ENCODE measurements around the gene CBLB.
"Not testable (repeated sequence)": the region's sequence is repeated elsewhere in the genome, so short reads cannot be mapped to it uniquely, and the experiment has no call there.

The CBLB gene

DNA sequence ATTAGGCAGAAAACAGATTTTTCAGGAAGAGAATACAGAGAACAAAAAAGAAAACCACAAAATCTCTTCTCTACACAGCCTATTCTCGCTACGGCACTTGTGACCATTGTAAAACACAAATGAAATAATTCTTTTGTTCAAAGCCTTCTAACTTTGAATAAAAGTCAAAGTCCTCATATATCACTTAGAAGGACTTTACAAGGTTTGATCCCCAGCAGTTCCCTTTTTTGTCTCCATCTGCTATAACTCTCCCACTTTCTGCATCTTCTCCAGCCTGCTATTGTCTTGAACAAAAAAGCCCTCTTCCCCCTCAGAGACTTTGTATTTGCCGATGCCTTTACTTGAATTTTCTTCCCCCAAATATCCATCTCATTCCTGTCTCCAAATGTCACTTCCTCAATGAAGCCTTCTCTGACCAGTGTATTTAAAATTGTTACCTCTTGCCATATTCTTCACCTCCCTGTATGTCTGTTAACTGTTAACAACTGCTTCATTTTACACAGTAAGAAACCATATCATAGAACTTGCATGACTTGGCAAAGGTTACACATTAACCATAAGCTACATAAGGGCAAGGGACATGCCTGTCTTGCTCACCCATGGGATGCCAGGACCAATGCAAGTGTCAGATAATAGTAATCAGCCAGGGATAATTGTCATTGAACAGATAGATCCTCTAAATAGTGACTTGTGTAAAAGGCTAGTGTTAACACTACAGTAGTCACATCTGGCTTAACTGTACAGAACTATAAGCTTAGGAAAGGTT is 122.4 kb downstream of the CBLB start:
- no peak for DNase-seq

DNA sequence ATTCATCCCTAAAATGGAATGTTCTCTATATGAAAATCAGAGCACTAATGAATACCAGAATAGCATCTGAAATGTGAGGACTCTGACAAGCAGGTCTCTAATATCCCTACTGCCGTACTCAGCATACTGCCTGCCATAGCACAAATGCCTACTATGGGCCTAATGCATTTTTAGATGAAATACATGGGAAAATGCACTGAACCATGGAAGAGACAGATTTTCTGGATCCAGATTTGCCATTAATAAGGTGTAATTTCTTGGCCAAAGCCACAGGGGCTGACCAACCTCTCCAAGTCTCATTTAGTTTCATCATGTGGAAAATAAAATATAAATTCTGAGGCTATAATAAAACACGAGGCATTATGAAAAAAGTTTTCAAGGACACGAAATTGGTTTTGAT is 123.8 kb downstream of the CBLB start:
- no peak for DNase-seq

DNA sequence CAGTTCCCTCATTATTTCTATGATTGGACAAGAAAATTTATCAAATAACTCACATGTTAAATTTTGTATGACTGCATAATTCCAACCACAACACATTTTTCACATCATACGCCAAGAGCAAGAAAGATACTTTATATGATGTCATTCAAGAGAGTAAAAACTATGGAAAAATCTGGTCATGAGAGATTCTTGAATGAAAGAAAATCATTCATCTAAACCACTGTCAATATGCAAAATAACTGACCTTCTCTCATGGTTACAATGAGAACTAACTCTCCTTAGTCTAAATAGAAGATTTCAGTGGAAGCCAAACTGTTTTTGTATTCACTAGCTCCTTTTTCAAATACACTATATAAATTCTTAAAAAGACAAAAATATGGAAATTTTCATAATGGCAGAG is 124.6 kb downstream of the CBLB start:
- no peak for DNase-seq

DNA sequence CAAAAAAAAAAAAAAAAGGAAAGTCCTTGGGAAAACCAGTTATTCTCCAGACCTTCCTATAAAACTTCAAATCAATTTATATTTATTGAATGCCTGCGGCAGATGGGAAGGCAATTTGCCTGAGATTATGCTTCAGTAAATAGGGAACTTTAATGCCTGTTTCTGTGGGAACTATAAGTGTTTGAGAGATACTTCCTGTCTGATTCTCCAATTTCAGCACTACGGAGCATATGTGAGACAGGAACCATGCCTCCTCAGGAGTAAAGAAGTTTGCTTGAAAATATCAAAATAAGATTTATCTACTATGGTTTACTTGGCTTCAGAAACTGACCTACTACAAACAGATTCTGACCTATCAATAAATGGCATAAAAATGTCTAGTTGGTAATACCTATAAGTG is 135.5 kb downstream of the CBLB start:
- no peak for DNase-seq

DNA sequence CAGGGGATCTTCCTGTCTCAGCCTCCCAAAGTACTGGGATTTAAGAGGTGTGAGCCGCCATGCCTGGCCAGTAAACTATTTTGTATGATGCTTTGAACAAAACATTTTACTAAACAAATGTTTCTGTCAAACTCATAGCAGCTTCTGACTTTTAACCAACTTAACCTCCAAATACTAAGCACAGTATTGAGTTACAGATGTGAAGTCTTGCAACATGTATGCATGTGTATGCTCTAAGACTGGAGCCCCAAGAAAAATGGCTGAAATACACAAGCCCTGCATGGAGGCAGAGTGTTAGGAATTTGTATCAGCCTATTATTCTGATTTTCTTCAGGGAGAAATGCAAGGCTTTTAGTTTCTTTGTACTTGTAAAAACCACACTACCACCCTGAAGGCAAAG is 137.1 kb downstream of the CBLB start:
- DNase-seq = no peak

DNA sequence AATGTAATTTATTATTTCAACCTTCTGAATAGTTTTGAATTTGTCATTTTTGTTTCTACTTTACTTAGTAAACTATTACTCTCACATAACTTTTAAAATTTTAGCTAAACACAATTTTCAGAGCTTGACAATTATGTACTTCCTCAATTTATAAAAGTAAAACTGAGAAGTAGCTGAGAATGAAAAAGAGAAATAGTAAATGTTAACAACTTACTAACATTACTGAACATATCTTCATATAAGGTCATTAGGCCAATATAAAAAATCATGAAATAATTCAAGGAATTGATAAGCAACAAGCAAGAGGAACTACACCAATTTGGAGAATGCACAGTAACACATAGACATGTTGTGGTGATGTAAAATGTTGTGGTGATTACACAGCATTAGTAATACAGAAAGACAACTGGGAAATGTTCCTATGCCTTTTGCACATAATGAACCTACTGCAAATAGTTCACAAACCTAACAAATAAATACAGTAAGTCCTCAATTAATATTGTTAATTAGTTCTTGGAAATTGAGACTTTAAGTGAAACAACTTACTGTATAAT is 137.9 kb downstream of the CBLB start:
- DNase-seq = no peak

DNA sequence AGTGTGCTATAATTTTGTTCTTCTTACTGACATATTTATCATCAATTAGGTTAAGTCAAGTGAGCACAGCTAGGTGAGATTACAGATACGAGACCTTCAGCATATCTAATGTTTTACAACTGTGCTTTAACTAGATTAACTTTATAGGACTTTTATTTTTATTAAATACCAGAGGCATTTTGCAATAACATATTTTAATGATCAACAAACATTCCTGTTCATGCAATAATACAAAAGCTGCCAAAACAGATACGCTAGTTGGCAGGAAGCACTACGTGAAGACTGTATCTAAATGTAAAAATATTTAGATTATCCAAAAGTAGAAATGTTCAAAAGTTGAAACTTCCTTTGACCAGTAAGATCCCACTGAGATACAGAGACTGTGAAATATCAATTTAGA is 139.1 kb downstream of the CBLB start:
- no peak for DNase-seq

DNA sequence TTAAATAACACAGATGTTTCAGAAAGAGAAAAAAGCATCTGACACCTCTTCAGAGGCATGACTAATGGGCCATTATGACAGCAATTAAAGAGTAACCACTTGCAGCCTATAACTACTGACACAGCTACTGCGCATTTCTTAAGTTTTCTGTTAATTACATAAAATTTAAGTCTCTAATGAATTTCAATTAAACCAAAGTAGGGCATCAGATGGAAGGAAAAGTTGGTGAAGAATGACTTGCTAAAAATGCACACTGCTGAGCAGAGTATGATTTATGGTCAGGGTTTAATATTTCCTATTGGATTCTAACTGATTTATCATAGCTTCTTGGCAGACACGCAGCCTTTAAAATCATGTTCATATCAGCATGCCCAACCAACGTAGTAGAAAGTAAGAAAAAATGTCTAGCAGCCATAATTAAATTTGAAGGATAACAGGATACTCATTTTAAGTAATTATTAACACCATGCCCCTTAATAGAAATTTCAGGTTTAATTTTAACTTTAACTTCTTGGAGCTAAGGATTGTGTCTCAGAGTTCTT is 140.0 kb downstream of the CBLB start:
- no peak for DNase-seq

DNA sequence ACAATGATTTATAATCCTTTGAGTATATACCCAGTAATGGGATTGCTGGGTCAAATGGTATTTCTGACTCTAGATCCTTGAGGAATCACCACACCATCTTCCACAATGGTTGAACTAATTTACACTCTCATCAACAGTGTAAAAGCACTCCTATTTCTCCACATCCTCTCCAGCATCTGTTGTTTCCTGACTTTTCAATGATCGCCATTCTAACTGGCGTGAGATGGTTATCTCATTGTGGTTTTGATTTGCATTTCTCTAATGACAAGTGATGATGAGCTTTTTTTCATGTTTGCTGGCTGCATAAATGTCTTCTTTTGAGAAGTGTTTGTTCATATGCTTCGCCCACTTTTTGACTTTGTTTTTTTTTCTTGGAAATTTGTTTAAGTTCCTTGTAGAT is 141.8 kb downstream of the CBLB start:
- not testable (repeated sequence) for DNase-seq

DNA sequence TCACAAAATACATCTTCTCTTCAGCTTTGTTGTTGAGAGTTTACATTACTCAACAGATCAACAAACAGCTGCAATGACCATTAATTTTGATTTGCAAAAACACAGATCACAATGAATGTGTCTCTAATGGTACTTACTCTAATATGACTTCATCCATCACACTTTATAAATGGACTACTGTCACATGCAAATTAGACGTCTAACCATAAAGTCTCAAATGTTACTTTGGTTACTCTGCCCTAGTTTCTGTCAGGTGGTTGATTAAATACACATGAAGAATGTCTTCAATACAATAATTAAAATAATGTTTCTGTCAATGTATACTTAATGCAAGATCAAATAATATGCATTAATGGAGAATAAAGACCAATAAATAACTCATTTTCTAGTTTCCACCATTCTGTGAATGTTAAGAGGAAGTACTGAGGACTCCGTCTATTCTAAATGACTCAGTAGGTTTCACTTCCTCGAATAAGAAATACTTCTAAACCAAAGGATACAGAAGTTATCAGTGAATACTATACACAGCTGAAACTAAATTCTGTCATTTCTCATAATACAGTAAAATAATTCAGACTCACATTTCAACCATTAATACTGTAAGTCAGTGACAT is 145.8 kb downstream of the CBLB start:
- DNase-seq = no peak

DNA sequence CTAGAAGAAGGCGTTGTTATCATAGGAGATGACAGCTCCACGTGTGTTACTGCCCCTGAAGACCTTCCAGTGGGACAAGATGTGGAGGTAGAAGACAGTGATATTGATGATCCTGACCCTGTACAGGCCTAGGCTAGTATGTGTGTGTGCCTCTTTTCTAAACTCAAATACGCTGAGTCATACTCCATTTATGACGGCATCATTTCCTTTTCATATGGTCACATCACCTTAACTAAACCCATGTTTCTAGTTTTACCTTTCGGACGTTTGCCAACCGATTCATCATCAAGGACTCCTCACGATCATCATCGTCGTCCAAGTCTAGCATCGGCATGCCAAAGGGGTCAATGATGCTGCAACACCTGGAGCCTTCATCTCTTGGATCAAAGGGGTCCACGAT is 149.0 kb downstream of the CBLB start:
- DNase-seq = no peak

DNA sequence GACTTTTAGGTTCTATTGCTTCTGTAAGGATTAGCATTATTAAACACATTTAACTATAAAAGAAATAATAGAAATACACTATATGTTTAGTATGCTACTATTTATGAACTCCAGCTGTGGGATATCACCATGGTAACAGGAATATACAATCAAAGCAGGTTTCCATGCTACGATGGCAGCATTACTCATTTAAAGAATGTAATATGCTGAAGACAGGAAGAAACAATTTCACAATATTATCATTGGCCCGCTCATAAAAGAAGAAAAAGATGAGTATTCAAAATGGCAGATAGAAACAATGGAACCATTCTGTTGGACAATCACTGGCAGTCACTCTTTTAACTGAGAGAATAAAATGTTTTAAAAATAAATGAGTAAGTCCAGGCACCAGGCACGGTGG is 153.4 kb downstream of the CBLB start:
- DNase-seq = no peak

DNA sequence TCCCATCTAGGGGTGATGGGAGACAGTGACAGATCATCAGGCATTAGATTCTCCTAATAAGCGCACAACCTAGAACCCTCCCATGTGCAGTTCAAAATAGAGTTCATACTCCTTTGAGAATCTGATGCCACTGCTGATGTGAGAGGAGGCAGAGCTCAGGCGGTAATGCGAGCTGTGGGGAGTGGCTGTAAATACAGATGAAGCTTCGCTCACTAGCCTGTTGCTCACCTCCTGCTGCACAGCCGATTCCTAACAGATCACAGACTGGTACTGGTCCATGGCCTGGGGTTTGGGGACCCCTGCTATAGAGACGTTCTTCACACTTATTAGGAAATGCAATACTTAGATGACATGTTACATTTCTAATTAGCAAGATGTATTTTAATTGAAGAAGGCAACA is 154.4 kb downstream of the CBLB start:
- DNase-seq = no peak

DNA sequence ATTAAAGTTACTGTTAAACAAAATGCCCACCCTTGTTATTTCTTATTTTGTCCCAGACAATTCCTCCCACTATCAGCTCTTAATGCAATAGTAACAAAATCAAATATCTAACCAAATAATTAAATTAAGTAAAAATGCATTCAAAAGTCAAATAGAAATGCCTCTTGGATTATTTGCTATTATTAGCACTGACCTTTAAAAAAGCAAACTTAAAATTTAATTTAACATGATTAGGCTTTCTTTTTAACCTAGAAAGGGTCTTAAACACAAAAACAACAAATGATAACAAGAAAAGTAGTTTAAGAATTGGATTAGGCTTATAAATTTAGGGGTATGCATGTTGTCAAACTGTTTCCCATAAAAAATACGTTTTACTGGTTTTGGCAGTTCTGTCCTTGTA is 159.8 kb downstream of the CBLB start:
- DNase-seq = no peak

DNA sequence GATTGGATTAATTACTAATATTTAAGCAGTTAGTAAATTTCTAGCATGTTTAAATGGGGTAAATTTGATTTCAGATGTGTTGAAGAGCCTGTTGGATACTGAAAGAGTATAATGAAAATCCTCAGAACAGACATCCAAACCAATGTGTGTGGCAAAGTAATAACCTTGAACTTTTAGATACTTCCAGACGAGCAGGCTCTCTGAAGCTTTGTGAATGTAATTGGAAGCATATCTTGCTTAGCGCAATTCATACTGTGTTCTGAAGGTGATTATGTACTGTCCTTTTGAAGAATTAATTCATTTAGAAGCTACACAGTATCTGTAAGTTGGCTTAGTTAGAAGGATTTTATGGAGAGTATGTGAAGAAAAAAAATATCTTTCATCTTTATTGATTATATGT is 161.8 kb downstream of the CBLB start:
- DNase-seq = no peak

DNA sequence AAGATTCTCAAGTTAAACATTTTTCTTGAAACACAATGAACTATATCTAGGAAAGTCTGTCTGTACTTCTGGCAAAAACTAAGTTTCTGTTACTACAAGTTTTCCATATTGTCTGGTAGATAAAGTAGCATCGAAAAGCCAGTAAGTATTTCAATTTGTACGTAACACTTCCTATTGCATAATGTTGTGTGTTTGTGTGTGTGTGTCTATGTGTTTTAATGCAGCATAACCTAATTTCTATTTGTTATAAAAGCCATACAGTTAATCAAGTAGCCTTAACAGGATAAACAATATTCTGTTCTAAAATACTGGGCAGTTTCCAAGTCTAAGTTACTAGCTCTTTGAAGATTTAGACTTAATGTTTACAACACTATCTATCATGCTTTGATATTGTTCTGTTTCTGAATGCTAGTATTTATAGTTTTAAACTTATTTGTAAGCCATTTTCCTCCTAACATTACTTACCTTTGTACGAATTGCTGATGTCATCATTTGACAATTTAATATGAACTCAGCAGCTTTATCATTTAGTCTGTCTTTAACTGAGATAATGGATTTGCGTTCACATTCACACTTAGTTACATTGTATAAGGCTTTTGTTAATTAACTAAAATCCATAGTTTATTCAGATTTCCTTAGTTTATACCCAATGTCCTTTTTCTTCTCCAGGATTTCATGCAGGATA is 163.9 kb downstream of the CBLB start:
- DNase-seq = no peak

DNA sequence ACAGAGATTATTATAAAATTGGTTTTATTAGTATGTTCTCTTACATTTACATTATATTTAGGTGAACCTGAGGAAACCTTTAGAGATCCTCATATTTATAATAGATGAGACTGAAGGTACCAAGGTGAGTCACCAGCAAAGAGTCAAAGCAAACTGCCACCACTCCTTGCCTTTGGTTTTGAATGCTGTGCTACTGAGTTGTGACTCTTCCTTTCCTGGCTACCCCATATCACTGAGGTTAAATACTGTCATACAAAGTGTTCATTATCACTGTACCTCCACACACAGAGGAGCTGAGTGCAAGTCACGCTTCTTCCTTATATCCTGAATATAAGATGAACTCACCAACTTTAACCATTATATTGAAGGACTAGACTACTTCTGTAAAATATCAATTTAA is 168.2 kb downstream of the CBLB start:
- no peak for DNase-seq

DNA sequence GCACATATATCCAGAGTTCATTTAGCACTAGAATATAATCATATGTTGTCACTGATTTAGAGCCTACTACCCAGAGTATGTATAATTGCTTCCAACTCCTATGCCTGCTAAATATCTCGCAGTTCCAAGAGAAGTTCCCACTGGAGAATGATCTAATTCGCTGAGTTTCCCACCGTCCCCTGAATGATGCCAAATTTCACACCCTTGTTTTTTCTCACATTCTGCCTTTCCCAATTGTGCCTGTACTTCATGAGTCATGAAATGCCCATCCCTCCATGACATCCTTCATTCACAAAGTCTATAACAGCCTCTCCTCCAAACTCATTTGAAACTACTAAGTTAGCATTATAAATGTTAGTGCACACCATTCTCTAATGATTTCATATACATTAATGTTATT is 177.2 kb downstream of the CBLB start:
- DNase-seq = no peak

DNA sequence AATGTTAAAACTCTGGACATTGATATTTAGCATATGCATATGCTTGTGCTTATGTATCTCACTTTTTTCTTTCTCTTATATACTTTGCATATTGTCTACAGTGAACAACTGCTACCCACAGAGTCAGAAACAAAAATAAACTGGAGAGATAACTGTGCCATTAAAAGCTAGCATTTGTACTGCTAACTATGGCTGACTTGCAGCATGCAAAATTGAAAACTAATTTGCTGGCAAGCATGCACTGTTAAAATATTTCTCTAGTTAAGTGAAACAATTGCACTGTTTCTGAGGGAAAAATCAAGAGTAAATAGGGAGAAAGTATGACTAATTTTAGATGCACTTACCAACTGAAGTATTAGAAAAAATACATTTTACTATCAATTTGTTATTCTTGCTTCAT is 177.8 kb downstream of the CBLB start:
- no peak for DNase-seq

DNA sequence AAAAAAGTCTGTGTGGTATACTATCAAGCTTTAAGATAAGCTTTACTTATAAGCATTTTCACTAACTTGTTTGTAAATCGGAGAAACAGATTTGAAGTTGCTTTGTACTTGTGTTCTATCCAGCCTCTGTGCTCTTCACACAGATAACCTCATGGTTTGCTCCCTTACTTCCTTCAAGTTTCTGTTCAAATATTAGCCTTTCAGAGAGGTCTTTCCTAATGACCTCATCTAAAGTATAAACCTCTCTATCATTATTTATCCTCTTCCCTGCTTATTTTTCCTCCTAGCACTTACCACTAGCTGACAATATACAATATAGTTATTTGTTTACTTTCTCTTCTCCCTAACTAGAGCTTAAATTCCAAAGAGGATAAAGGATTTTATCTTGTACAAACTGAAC is 180.0 kb downstream of the CBLB start:
- DNase-seq = no peak

DNA sequence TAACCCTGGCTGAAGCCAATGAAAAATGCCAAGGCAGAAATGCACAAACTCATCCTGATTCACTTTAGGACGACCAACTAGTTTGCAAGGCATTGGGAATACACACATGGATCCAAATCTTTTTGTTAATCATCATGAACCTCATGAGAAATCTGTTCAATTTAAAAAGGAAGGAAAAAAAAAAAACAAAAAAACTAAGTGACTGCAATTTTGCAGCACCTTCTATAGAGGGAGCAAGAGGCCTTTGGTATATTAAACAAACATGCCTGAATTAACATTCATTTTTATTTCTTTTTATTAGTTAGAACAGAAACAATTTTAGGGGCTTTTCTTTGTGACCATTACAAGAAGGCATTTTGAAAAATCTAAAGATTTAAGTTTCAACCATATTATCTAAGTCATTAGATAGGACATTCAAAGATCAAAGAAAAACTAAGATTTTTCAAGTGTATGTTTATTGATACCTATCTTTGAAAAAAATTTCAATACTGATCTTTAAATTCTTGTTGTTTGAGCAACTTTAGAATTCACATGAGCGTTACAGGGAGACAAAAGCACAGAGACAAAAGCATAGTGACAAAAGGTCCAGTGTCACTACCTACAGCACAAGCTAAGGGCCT is 182.4 kb downstream of the CBLB start:
- no peak for DNase-seq

DNA sequence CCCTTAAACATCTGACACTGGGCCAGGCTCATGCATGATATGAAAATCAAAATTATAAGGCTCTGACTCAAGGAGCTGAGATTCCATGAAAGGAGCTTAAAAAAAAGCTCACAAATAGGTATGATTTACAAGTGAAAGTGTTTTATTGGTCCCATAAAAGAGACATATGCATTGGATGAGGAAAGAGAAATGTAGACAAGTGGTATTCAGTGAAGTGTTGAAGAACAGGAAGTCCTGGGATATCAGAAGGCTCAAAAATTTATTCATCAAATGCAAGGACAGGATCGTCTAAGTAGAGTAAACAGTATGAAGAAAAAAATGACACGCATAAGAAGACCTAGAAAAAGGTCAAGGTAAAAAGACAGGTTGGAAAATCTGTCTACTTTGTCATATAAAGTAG is 188.9 kb downstream of the CBLB start:
- no peak for DNase-seq

DNA sequence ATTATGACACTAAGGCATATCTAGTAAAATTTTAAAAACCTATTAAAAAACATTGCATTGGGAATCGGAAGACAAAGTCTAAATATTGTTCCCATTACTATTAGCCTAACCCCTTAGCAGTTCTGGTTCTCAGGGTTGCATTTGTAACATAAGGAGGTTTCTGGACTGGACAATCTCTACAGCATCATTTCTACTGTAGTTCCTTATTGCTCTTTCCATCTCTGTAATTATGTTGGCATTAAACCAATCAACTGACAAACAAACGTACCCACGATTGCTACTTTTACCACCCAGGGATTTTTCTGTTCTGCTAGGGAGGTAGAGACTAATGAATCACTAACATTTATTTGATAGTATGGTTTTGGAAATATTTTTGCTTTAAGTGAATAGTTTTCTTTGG is 190.8 kb downstream of the CBLB start:
- DNase-seq = no peak

Measured in NCI-H187 treated with DMSO at 0.1 percent for 48 hours (cell line).